ENCODE results near the gene TPSG1.
"Not testable (repeated sequence)": the region's sequence is repeated elsewhere in the genome, so short reads cannot be mapped to it uniquely, and the experiment has no call there.

Gene TPSG1

GRCh38 chr16:1256874-1257322, 31.8 kb upstream of the TPSG1 start:
- no peak for DNase-seq (ENCODE audit: low read depth)

DNA sequence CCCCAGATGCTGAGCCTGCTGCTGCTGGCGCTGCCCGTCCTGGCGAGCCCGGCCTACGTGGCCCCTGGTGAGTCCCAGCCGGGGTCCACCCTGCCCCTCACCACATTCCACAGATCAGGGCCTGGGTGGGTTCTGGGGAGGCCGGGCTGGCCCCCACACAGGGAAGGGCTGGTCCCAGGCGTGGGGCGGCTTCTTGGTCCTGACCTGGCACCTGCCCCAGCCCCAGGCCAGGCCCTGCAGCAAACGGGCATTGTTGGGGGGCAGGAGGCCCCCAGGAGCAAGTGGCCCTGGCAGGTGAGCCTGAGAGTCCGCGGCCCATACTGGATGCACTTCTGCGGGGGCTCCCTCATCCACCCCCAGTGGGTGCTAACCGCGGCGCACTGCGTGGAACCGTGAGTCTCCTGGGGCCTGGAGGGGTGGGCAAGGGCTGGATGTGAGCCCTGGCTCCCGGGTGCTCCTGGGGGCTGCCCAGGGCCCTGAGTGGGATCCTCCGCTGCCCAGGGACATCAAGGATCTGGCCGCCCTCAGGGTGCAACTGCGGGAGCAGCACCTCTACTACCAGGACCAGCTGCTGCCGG, 31.3 kb upstream of the TPSG1 start:
- not testable (repeated sequence) for DNase-seq (ENCODE audit: low read depth)

DNA sequence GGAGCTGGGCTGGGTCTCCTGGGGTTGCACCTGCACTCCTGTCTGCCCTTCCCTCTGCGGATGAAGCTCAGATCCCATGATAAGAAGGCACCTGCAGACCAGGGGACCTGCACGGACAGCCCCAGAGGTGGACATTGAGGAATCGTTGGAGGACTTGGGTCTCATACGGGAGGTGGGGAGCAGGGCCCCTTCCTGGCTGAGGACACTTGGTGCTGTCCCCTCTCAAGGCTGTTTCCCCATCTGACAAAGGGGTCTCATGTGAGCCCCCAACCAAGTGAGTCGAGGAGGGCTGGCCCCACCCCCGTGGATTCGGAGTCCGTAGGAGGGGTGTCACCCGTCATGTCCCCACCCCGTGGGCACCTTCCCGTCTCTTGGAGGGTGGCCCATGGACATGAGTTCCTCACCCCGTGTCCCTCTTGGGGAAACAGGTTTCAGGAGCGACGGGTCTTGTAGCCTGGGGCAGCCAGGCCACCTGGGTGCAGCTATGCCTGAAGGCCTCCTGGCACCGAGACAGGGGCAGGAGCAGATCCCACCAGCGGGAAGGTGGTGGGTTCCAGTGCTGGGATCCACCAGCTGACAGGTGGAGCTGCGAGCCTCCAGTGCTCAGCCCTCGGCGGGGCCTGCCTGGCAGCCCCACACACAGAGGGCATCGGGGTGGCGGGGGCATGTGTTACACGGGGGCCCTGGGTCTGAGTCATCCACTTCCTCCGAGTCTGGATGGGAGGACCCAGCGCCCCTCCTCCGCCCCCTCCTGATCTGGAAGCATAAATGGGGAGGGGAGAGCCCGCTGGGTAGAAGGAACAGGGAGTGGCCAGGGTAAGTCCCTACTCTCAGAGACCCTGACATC, 30.4 kb upstream of the TPSG1 start, which contains the start of gene TPSD1:
TPSD1 (plus strand) TSS at position 794 of the 847 bp plus-strand sequence. CDS start 212 bp downstream, outside the sequence.
- DNase-seq (ENCODE audit: low read depth) = not testable (repeated sequence)

DNA sequence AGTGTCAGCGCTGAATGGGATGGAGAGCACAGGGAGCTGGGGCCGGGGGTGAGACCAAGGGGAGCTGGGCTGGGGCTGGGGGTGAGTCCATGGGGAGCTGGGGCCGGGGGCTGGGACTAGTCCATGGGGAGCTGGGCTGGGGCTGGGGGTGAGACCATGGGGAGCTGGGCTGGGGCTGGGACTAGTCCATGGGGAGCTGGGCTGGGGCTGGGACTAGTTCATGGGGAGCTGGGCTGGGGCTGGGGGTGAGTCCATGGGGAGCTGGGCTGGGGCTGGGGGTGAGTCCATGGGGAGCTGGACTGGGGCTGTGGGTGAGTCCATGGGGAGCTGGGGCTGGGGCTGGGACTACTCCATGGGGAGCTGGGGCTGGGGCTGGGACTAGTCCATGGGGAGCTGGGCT, 29.8 kb upstream of the TPSG1 start:
- DNase-seq (ENCODE audit: low read depth) = not testable (repeated sequence)

GRCh38 chr16:1253701-1254364, 28.8 kb upstream of the TPSG1 start:
- DNase-seq (ENCODE audit: low read depth) = not testable (repeated sequence)

DNA sequence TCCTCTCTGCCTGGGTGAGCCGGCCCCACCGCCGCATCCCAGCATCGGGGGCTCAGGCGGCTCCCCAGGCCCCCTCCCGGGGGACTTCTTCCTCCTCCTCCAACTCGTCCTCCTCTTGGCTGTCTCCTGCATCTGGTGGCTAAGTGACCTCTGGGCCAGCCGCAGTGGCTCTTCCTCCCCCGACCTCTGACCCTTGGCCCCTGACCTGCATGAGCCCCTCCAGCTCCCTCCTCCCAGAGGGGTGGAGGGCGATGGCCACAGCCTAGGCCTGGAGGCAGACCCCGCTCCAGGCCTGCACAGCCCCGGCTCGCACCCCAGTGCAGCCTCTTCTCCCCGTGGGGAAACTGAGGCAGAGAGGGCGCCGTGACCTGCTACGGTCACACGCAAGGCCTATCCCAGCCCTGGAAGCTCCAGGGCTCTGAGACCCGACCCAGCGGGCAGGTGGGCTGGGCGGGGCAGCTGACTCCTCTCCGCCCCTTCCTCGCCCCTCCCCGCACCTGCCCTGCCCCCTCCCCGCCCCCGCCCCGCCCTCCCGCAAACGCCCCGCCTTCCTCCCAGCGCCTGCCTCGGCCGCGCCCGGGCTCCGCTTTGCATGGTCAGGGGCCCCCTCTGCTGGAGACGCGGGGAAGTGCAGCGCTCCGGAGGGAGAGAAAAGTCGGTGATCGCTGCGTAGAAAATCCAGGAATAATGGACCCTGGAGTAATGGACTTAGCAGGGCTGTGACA, 24.1 kb upstream of the TPSG1 start:
- DNase-seq (ENCODE audit: low read depth) = not testable (repeated sequence)

DNA sequence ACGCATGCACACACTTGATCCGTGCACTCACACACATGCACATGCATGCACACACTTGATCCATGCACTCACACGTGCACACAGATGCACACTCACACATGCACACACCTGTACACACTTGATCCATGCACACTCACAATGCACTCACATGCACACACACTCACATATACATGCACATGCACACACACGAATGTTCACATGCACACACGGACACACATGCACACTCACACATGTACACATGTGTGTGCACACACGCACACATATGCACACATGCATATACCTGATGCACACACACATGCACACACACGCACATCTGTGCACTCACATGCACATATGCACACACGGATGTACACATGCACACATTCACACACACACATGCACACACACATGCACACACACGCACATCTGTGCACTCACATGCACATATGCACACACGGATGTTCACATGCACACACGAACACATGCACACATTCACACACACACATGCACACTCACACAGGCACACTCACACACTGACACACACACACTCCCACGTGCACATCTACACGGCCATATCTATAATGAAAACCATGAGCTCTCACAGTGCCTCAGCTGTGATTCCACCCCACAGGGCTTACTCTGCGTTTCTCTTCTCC, 23.0 kb upstream of the TPSG1 start:
- DNase-seq (ENCODE audit: low read depth) = not testable (repeated sequence)

DNA sequence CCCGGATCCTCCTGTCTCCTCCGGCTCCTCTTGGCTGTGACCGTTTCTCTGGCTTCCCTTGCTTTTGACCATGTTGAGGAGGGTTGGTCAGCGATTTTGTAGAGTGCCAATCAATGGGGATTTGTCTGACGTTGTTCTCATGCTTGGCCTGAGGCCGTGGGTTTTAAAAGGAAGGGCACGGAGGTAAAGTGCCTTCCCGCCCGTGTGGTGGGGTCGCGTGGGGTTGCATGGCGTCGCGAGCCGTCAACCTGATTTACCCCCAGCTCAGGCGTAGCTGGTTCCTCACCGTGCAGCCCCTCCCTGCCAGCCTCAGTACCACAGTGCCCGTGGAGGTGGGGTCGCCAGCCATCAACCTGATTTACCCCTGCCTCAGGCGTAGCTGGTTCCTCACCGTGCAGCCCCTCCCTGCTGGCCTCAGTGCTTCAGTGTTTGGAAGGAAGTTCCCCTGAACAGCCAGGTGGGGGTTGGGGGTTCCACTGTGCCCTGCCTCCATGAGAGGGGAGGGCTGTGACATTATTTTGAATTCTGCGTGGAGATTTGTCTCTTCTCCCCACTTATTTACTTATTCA, 20.5 kb upstream of the TPSG1 start:
- DNase-seq (ENCODE audit: low read depth) = no peak

GRCh38 chr16:1244881-1245280, 19.8 kb upstream of the TPSG1 start:
- DNase-seq (ENCODE audit: low read depth) = no peak

DNA sequence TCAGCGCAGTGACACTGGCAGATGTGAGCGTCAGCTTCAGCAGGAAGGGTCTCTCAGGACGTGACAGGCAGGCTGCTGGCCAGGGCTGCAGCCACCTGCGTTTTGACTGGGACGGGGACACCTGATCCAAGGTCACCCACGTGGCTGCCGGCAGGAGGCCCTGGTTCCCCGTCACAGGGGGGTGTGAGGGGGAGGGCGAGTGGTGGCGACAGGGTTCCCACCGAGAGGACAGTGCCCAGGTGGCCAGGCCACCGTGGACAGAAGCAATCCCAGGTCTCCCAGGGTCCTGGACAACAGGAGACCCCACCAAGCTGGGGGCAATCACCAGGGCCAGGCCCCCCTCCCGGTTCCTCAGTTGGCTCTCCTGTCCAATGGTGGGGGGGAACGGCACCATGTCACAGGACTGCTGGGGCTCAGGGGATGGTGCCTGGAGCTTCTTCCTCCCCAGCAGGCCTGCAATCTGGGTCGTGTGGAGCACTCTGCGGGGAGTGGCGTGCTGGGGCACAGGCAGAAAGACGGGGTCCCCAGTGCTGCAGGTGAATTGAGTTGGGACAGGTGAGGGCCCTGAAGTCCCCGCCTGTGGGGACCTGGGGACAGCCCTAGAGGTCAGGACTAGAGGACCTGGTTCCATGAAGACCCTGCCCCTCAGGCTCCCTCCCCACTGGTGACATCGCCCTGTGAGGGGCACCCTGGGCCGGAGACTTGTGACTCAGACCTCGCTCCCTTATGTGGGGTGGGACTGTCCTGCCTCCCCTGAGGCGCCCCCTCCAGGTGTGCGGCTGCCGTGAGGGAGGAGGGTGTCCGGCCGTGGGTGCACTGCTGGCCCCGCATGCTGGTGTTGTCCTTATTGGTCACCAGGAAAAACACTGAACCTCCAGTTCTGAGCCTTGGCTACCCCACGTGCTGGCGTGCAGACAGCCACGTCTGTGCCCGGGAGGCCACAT, 19.1 kb upstream of the TPSG1 start:
- DNase-seq (ENCODE audit: low read depth) = not testable (repeated sequence)

DNA sequence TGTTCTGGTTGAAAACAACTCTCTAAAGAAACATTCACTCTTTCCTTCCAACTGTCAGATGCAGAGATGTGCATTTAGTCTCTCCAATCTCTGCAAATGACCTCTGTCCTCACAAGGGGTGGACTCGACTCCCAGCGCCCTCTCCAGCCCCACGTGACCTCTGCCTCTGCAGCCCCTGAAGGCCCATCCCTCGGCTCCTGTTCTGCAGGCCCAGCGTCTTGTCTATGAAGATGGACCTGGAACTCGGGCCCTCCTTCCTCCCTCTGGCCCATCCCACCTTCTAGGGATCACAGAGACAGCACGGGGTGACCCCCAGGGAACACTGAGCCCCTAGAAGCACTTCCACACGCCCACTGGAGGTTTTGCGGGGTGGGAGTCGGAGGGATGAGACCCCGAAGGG, 18.3 kb upstream of the TPSG1 start:
- not testable (repeated sequence) for DNase-seq (ENCODE audit: low read depth)

- DNase-seq (ENCODE audit: low read depth) = not testable (repeated sequence)
Measured at GRCh38 chr16:1241081-1241480, 16.0 kb upstream of the TPSG1 start.

GRCh38 chr16:1240436-1240835, 15.4 kb upstream of the TPSG1 start, which contains the start of gene TPSAB1:
TPSAB1 (plus strand) TSS chr16:1240705; CDS start chr16:1240939, 234 bp downstream.
- not testable (repeated sequence) for DNase-seq (ENCODE audit: low read depth)

GRCh38 chr16:1239575-1239974, 14.5 kb upstream of the TPSG1 start:
- not testable (repeated sequence) for DNase-seq (ENCODE audit: low read depth)

- not testable (repeated sequence) for DNase-seq (ENCODE audit: low read depth)
Measured at GRCh38 chr16:1238909-1239308, 13.8 kb upstream of the TPSG1 start.

DNA sequence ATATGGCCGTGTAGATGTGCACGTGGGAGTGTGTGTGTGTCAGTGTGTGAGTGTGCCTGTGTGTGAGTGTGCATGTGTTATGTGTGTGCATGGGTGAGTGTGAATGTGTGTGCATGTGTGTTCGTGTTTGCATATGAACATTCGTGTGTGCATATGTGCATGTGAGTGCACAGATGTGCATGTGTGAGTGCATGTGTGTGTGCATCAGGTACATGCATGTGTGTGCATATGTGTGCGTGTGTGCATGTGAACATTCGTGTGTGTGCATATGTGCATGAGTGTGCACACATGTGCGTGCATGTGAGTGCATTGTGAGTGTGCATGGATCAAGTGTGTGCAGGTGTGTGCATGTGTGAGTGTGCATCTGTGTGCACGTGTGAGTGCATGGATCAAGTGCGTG, 12.9 kb upstream of the TPSG1 start:
- no peak for DNase-seq (ENCODE audit: low read depth)

DNA sequence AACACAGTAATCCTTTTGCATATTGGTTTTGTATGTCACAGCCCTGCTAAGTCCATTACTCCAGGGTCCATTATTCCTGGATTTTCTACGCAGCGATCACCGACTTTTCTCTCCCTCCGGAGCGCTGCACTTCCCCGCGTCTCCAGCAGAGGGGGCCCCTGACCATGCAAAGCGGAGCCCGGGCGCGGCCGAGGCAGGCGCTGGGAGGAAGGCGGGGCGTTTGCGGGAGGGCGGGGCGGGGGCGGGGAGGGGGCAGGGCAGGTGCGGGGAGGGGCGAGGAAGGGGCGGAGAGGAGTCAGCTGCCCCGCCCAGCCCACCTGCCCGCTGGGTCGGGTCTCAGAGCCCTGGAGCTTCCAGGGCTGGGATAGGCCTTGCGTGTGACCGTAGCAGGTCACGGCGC, 11.6 kb upstream of the TPSG1 start:
- DNase-seq (ENCODE audit: low read depth) = not testable (repeated sequence)

GRCh38 chr16:1232049-1232748, 7.1 kb upstream of the TPSG1 start:
- not testable (repeated sequence) for DNase-seq (ENCODE audit: low read depth)

DNA sequence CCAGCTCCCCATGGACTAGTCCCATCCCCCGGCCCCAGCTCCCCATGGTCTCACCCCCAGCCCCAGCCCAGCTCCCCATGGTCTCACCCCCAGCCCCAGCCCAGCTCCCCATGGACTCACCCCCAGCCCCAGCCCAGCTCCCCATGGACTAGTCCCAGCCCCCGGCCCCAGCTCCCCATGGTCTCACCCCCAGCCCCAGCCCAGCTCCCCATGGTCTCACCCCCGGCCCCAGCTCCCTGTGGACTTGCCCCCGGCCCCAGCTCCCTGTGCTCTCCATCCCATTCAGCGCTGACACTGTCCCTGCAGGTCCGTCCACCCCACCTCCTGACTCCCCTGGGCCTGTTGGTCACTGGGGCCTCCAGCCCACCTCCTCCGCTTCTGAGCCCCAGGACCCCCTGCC, 6.2 kb upstream of the TPSG1 start:
- not testable (repeated sequence) for DNase-seq (ENCODE audit: low read depth)
